HG03108 (cell line): ENCODE measurements around the gene ADCY5.
"Not testable (repeated sequence)": the region's sequence is repeated elsewhere in the genome, so short reads cannot be mapped to it uniquely, and the experiment has no call there.

ENCODE experiments used
- ATAC-seq: cut with Tn5 transposase; IDR thresholded peaks from one replicate; pipeline ENCODE4 v1.9.1; 2021; ENCODE audit warnings: moderate library complexity; ENCODE audit not compliant: unreplicated experiment

Gene ADCY5

GRCh38 chr3:123448536-123449101 is at the start of gene ADCY5:
Gene ADCY5, minus strand, starts transcription at chr3:123449090. Its CDS starts 545 bp downstream, at chr3:123448545.
- no peak for ATAC-seq

DNA sequence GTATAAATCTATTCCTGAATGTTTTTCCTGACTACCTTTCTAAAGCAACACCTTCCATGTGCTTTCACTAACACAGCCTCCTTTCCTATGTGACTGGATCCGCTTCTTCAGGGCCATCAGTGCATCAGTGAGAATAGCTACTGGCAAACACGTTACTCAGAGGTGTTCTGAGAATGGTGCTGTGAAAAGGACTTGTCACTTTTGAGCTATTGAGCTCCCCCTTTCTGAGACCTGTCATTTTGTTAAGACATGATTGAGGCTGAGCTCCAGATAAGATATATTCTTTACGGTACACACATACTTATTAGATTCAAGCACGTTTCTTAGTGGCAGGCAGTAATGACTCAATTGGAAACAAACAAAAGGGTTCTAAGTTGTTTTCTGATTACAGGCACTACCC is 45.0 kb upstream of the ADCY5 start:
- ATAC-seq: no peak

- no peak for ATAC-seq
Observed at GRCh38 chr3:123491966-123492587, 43.2 kb upstream of the ADCY5 start.

DNA sequence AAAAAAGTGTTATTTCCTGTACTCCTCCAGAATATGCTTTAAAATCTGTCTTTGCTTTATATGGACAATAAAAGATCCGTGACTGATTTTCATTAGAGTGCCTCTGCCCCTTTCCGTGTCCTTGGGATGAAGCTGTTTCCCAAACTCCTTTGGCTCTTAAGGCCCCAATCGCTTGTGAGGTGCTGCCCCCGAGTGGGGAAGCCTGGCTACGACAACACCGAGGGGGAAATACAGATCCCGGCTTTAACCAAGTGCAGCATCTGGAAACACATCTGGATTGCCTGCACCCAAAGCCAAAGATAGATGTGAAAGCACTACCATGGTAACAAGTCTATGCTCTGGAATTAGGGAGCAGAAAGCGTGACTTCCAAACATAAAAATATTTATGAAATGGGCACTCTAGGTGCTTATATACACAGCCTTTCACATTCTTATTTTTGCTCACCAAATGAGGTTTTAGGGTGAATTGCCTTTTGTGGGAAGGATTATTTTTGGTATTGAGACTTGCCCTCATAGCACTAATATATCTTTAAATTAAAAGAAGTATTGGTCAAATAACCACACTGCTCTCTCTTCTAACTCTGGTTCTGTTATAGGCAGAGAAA is 40.6 kb upstream of the ADCY5 start:
- no peak for ATAC-seq

DNA sequence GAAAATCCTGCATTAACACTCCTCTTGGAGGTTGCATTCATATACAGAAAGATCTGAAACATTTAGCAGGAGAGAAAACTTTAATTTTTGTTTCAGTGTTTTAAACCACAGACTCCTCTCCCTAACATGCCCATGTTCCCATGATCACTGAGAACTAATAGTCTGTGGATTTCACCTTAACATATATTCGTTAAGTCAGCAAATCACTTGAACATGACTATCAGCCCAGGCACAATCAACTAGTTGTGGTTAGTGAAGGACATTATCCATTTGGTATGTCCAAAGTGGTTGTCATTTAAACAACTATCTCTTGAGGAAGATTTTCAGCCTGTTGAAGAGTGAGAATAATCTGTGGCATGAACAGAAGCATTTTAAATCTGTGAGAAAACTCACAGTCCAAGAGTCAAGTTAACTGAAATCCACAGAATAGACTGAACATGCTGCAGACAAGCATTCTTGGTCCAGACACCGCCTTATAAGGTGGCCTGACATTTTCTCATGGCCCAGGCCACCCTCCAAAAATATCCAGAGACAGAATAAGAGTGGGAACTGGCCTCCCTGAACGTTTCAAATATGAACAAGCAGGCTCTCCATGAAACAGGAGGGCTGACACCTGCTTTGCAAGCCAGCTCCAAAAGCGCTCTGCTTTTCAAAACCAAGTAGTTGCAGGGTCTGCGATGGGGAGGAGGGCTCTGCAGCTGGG is 39.9 kb upstream of the ADCY5 start:
- ATAC-seq: no peak

- ATAC-seq: not testable (repeated sequence)
Observed at GRCh38 chr3:123487063-123487462, 38.2 kb upstream of the ADCY5 start.

DNA sequence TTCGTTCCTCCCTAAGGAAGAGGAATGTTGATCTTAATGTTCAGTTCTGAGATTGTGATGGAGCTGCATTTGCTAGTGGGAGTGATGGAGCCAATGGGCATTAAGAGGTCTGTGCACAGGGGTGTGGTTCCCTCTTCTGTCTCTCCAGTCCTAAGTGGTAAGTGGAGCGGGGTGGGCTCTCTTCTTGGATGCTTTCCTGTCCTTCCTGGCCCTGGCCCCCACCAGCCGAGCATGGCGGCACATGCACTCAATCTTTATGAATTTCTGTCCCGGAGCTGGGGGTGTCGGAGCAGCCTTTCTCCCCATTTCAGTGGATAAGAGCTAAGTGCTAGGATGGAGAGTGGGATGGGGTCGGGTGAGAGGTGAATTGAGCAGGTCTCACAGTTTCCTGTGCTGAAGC is 37.6 kb upstream of the ADCY5 start:
- ATAC-seq: no peak

- no peak for ATAC-seq
Observed at GRCh38 chr3:123485551-123485950, 36.7 kb upstream of the ADCY5 start.

- ATAC-seq: no peak
Observed at GRCh38 chr3:123483146-123483545, 34.3 kb upstream of the ADCY5 start.

- ATAC-seq: no peak
Observed at GRCh38 chr3:123481722-123482457, 33.0 kb upstream of the ADCY5 start.

DNA sequence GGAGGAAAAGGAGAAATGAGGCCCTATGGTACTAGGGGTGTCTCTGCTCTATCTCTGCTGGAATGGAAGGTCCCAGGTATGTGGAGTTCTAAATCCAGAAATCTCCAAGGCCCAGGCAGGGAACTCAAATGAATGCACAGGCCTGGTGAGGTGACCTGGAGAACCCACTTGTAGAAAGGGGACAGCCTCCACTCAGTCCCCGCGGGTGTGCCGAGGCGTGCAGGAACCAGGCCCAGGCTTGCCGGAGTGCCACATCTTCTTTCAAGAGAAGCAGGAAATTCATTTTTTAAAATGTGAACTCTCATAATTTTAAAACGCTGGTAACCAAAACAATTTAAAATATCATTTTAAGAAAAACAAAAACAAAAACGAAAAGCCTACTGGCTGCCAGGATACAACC is 32.2 kb upstream of the ADCY5 start:
- no peak for ATAC-seq

DNA sequence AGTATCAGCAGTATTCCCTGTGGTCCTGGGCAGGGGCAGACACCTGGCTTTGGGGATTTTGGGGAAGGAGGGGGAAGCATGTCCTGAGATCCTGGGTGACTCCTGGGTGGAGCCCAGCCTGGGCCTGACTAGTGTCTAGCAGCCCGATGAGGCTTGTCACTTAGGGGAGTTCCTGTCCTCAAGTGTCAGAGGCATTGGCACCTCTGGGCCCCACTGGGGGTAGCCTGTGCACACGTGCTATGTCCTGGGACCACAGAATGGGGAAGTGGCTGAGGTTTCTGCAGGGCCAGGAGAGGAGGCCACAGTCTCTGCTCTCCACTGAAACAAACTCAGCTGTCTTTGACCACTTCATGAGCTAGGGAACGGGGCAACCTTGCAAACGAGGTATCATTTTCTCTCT is 31.5 kb upstream of the ADCY5 start:
- peak; percentile 66 for ATAC-seq

- ATAC-seq: no peak
Observed at GRCh38 chr3:123479891-123480290, 31.0 kb upstream of the ADCY5 start.

DNA sequence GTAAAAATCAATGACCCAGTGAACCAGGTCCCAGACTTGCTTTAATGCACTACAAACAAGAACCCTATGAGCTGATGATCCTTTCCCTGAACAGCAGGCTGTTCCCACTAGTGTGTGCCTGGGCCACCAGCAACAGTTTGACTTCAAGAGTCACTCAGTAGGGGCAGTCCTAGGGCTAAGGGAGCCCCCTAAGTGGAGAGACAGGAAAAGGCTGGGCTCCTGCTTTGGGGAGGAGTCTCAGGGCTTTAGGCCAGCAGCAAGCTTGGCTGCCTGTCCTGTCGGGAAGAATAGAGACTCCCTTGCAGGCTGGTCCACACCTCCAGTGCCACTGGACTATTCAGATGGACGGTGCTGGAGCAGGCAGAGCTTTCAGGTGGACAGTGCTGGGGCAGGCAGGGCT is 29.4 kb upstream of the ADCY5 start:
- ATAC-seq: no peak

GRCh38 chr3:123476967-123477750 is 28.3 kb upstream of the ADCY5 start:
- ATAC-seq: no peak

DNA sequence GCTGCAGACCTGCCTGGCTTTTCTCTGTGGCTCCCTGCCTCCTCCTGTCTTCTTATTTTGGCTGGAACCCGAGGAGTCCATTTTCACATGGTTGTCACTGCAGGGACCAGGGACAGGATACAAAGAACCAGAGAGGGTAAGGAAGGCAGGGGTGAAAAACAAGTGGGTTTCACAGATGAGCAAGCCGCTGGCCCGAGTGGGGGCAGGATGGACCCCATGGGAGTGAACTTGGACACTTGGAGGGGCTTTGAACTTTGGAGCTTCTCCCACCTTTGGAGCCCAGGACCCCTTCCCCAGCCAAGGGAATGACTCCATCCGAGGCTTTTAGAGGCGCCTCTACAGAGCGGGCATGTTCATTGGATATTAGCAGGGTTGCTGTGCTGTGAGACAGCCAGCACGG is 26.9 kb upstream of the ADCY5 start:
- no peak for ATAC-seq

GRCh38 chr3:123471106-123471505 is 22.2 kb upstream of the ADCY5 start:
- no peak for ATAC-seq

- no peak for ATAC-seq
Observed at GRCh38 chr3:123469323-123469995, 20.6 kb upstream of the ADCY5 start.

DNA sequence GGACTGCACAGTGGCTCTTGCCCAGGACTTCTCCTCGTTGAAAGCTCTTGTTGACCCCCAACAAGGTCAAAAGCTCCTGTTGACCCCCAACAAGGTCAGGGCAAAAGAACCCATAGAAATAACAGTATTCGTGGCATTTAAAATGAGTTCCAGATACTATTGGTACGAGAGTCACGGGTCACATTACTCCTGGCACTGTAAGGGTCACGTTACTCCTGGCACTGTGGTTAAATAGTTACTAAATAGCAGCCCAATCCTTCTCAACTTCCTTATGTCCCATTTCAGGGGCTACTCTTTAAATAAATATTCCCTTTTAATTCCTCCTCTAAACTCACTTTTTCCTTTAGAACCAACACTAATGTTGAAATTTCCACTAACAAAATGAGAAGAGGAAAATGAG is 18.2 kb upstream of the ADCY5 start:
- ATAC-seq: no peak

GRCh38 chr3:123464211-123464610 is 15.3 kb upstream of the ADCY5 start:
- no peak for ATAC-seq
